ENCODE data around the gene GAB4. TPM values are rescaled to one million over a fixed set of nuclear protein-coding genes. Genes with fewer than 3 reads are reported as not detected.

The GAB4 gene
- total RNA-seq, 4 donors from 2014 or later: not detected

GRCh38 chr22:16965083-16965482 lies 42.9 kb downstream of the GAB4 start:
- no peak overlapping the region for H3K27ac ChIP-seq (replicated peaks in 1 of 4)
- no peaks in the 10 kb centered on the region for H3K4me1 ChIP-seq
- intact Hi-C loops (cut with DNase I): no loop called here
- 86% methylated on average over 7 of the region's 7 CpGs for WGBS
- no peaks in the 10 kb centered on the region for H3K9me3 ChIP-seq
- H3K4me3 ChIP-seq: no peak overlapping the region
- TF ChIP-seq EP300 (IDR thresholded peaks at IDR 0.05): no peak
- no peak for TF ChIP-seq CTCF (IDR thresholded peaks at IDR 0.05)
- TF ChIP-seq POLR2AphosphoS5 (IDR thresholded peaks at IDR 0.05): no peak
- TF ChIP-seq POLR2A (IDR thresholded peaks at IDR 0.05; ENCODE audit: low read depth): no peak
- no peaks in the 10 kb centered on the region for H3K36me3 ChIP-seq
- DNase-seq (ENCODE audit: extremely low spot score): peak; percentile 80
- H3K27me3 ChIP-seq: peaks cover 0 to 12% (median 0%) of the 10 kb centered on the region in 4 donors

- Histone ChIP-seq H3K4me3 (no peak overlapping the region), H3K27ac (replicated peaks in 1 of 4) (no peak overlapping the region)
Observed at GRCh38 chr22:16964366-16964765, 43.7 kb downstream of the GAB4 start.

GRCh38 chr22:16963189-16963945 lies 44.7 kb downstream of the GAB4 start:
- peak; percentile 91 for DNase-seq (ENCODE audit: extremely low spot score)
- Histone ChIP-seq H3K27me3 (peaks cover 0 to 12% (median 0%) of the 10 kb centered on the region in 4 donors), H3K9me3 (no peaks in the 10 kb centered on the region), H3K27ac (replicated peaks in 1 of 4) (no peak overlapping the region), H3K4me1 (no peaks in the 10 kb centered on the region), H3K36me3 (no peaks in the 10 kb centered on the region), H3K4me3 (no peak overlapping the region)
- WGBS: 75% methylated on average over 12 of the region's 18 CpGs
- intact Hi-C loops (cut with DNase I): no loop called here
- TF ChIP-seq POLR2A (IDR thresholded peaks at IDR 0.05; ENCODE audit: low read depth): no peak
- TF ChIP-seq CTCF (IDR thresholded peaks at IDR 0.05): no peak
- TF ChIP-seq EP300 (IDR thresholded peaks at IDR 0.05): no peak
- TF ChIP-seq POLR2AphosphoS5 (IDR thresholded peaks at IDR 0.05): no peak

More at GRCh38 chr22:16964366-16964765, 43.7 kb downstream of the GAB4 start:
- TF ChIP-seq POLR2A (IDR thresholded peaks at IDR 0.05; ENCODE audit: low read depth) (no peak), CTCF (IDR thresholded peaks at IDR 0.05) (no peak), EP300 (IDR thresholded peaks at IDR 0.05) (no peak), POLR2AphosphoS5 (IDR thresholded peaks at IDR 0.05) (no peak)
- H3K36me3 ChIP-seq: no peaks in the 10 kb centered on the region
- no peaks in the 10 kb centered on the region for H3K9me3 ChIP-seq
- 75% methylated on average over 5 of the region's 5 CpGs for WGBS
- no peaks in the 10 kb centered on the region for H3K4me1 ChIP-seq
- peaks cover 0 to 12% (median 0%) of the 10 kb centered on the region in 4 donors for H3K27me3 ChIP-seq
- no peak for DNase-seq (ENCODE audit: extremely low spot score)
- intact Hi-C loops (cut with DNase I): no loop called here

GRCh38 chr22:16962501-16962900 lies 45.5 kb downstream of the GAB4 start:
- intact Hi-C loops (cut with DNase I): no loop called here
- DNase-seq (ENCODE audit: extremely low spot score): peak; percentile 89
- Histone ChIP-seq H3K9me3 (no peaks in the 10 kb centered on the region), H3K4me1 (no peaks in the 10 kb centered on the region), H3K27me3 (peaks cover 0 to 4% (median 0%) of the 10 kb centered on the region in 4 donors), H3K4me3 (no peak overlapping the region), H3K27ac (replicated peaks in 1 of 4) (no peak overlapping the region), H3K36me3 (no peaks in the 10 kb centered on the region)
- TF ChIP-seq CTCF (IDR thresholded peaks at IDR 0.05) (no peak), EP300 (IDR thresholded peaks at IDR 0.05) (no peak), POLR2AphosphoS5 (IDR thresholded peaks at IDR 0.05) (no peak), POLR2A (IDR thresholded peaks at IDR 0.05; ENCODE audit: low read depth) (no peak)
- 79% methylated on average over 2 of the region's 7 CpGs for WGBS

Data from esophagus muscularis mucosa (tissue), 4 donors.